Endothelial cell of umbilical vein (primary cell): ENCODE data around the gene SLC25A34. TPM values are rescaled to one million over a fixed set of nuclear protein-coding genes. Genes with fewer than 3 reads are reported as not detected.

ENCODE experiments used
- BruUV-seq: library from RNA; stranded (reverse); fragments of 400-500 nt; replicated peaks from 2 replicates; lab custom pipeline; 2021; lab: Mats Ljungman, UMichigan
- CTCF ChIA-PET: fragments of 300-600, 350-600 bp; sonication (Branson Sonifier 250); formaldehyde crosslinking; loops from one replicate; lab custom pipeline; 2021; ENCODE audit warnings: antibody characterized with exemption, inconsistent platforms; lab: Charles Lee
- POLR2A ChIA-PET: fragments of 300-600, 350-600 bp; sonication (Branson Sonifier 250); formaldehyde crosslinking; loops from one replicate; lab custom pipeline; 2021; ENCODE audit warnings: antibody characterized with exemption, inconsistent platforms; lab: Charles Lee
- DNase-seq: peaks from one replicate; pipeline ENCODE4 v3.0.0-alpha.2; 2011; ENCODE audit warnings: low read depth, low spot score
- FAIRE-seq: peaks from 2 replicates; lab custom pipeline; 2011; peaks lifted over from hg19 to GRCh38; lab: Jason Lieb, UNC
- H2AFZ ChIP-seq: 2 replicates; pipeline ENCODE4 v1.6.0; 2012; ENCODE audit warnings: low read depth, low read length, control low read depth, inconsistent platforms
- H3K27ac ChIP-seq: 2 replicates; pipeline ENCODE4 v1.5.1; 2011; ENCODE audit warnings: low read depth, mild to moderate bottlenecking, control low read depth, low read length, moderate library complexity; ENCODE audit not compliant: insufficient read depth
- H3K27me3 ChIP-seq, 2 experiments: 2 replicates each; pipeline versions ENCODE4 v1.6.0 to v1.6.1; 2011; ENCODE audit warnings: low read length in 2 of 2, mixed read lengths in 1 of 2; ENCODE audit not compliant: control insufficient read depth in 2 of 2, insufficient read depth in 2 of 2
- H3K36me3 ChIP-seq, 2 experiments: 2 replicates in 1 of 2; 3 replicates in 1 of 2; pipeline ENCODE4 v1.5.1; 2011; ENCODE audit warnings: low read length in 2 of 2, mild to moderate bottlenecking in 1 of 2, moderate library complexity in 1 of 2; ENCODE audit not compliant: control insufficient read depth in 2 of 2, insufficient read depth in 2 of 2; ENCODE audit errors: extremely low read depth in 1 of 2
- H3K4me1 ChIP-seq: 3 replicates; pipeline ENCODE4 v1.5.1; 2011; ENCODE audit warnings: mild to moderate bottlenecking, low read length; ENCODE audit not compliant: control insufficient read depth, insufficient read depth; ENCODE audit errors: extremely low read depth
- H3K4me2 ChIP-seq: 2 replicates; pipeline ENCODE4 v1.6.1; 2011; ENCODE audit warnings: low read length, control low read depth, mixed read lengths; ENCODE audit not compliant: insufficient read depth
- H3K4me3 ChIP-seq, 3 experiments: fragments of 200-600 bp in 1 of 3; sonication (generic), shearing (Covaris generic) in 1 of 3; replicated peaks in 1 of 3; 2 replicates each; pipeline ENCODE4 v1.5.1; 2011 to 2016; ENCODE audit warnings: control low read depth in 3 of 3, low read length in 3 of 3, mild to moderate bottlenecking in 2 of 3, inconsistent platforms in 1 of 3, low read depth in 1 of 3, moderate library complexity in 1 of 3; ENCODE audit not compliant: insufficient read depth in 1 of 3
- H3K79me2 ChIP-seq: 2 replicates; pipeline ENCODE4 v1.6.0; 2012; ENCODE audit warnings: low read length, inconsistent platforms; ENCODE audit not compliant: control insufficient read depth, insufficient read depth
- H3K9ac ChIP-seq: replicated peaks from 2 replicates; pipeline ENCODE3; 2011; ENCODE audit warnings: low read length, control low read depth; ENCODE audit not compliant: insufficient read depth; ENCODE audit errors: extremely low read depth
- H3K9me1 ChIP-seq: replicated peaks from 3 replicates; pipeline ENCODE4 v1.6.0; 2011; ENCODE audit warnings: mild to moderate bottlenecking, low read length; ENCODE audit not compliant: control insufficient read depth, insufficient read depth; ENCODE audit errors: extremely low read depth
- H3K9me3 ChIP-seq: replicated peaks from 2 replicates; pipeline ENCODE4 v1.5.1; 2012; ENCODE audit warnings: low read length, inconsistent platforms; ENCODE audit not compliant: control insufficient read depth, insufficient read depth
- H4K20me1 ChIP-seq: replicated peaks from 2 replicates; pipeline ENCODE3; 2011; ENCODE audit warnings: mild to moderate bottlenecking, low read length; ENCODE audit not compliant: control insufficient read depth, insufficient read depth; ENCODE audit errors: extremely low read depth
- EZH2 ChIP-seq: IDR thresholded peaks from 2 replicates; pipeline ENCODE4 v1.6.1; 2012; ENCODE audit warnings: borderline replicate concordance, low read depth, mild to moderate bottlenecking, moderate library complexity, low read length, inconsistent platforms; ENCODE audit not compliant: severe bottlenecking
- FOS ChIP-seq: IDR thresholded peaks from 2 replicates; pipeline ENCODE4 v1.6.1; 2011; ENCODE audit warnings: mild to moderate bottlenecking, low read length, moderate library complexity, borderline replicate concordance; ENCODE audit not compliant: insufficient read depth
- GATA2 ChIP-seq: IDR thresholded peaks from 2 replicates; pipeline ENCODE4 v1.7.0; 2011; ENCODE audit warnings: low read depth, mild to moderate bottlenecking, moderate library complexity, mixed read lengths, low read length; ENCODE audit not compliant: insufficient read length, insufficient read depth
- JUN ChIP-seq: IDR thresholded peaks from 2 replicates; pipeline ENCODE4 v1.6.1; 2011; ENCODE audit warnings: borderline replicate concordance, low read depth; ENCODE audit not compliant: insufficient read length, insufficient read depth
- MYC ChIP-seq: IDR thresholded peaks from one replicate; pipeline ENCODE4 v1.6.1; 2011; ENCODE audit warnings: mild to moderate bottlenecking, low read depth, low read length
- POLR2A ChIP-seq: IDR thresholded peaks from 2 replicates; pipeline ENCODE4 v1.6.1; 2012; ENCODE audit warnings: low read depth, mild to moderate bottlenecking, control low read depth, low read length
- POLR2AphosphoS5 ChIP-seq: IDR thresholded peaks from 2 replicates; pipeline ENCODE4 v1.6.1; 2012; ENCODE audit warnings: low read depth, mild to moderate bottlenecking, control low read depth, low read length, moderate library complexity; ENCODE audit not compliant: insufficient read depth
- dilution Hi-C: fragments of 300-500 bp; cut with MboI; formaldehyde crosslinking; loops from one replicate; pipeline ENCODE4 v1.15.0; 2019; ENCODE audit warnings: low sequenced_read_pairs; ENCODE audit not compliant: extremely low pct_ligation_motif_present
- intact Hi-C: fragments of 100-400 bp; cut with micrococcal nuclease; formaldehyde crosslinking; loops from one replicate; pipeline ENCODE4 v1.10.0; 2022
- polyA plus RNA-seq, 4 experiments: library from polyadenylated mRNA; depleted of rRNA in 3 of 4; stranded (reverse) in 3 of 4; unstranded in 1 of 4; fragments of >200 nt; gene quantifications; 2 replicates each; pipeline versions ENCODE4 v1.2.1 to v1.2.3, GENCODE V29; 2011 to 2012; ENCODE audit warnings: missing spikeins in 1 of 4
- total RNA-seq: library from RNA; stranded (reverse); gene quantifications from 2 replicates; pipeline ENCODE4 v1.2.3, GENCODE V29; 2021
- TF ChIP-seq, protein P1 (sequence below), 2 donors: IDR thresholded peaks; 1 replicate in 1 of 2; 2 replicates in 1 of 2; pipeline ENCODE4 v1.5.1; 2011; ENCODE audit warnings: low read length in 2 of 2, mild to moderate bottlenecking in 2 of 2, moderate library complexity in 2 of 2, control low read depth in 1 of 2, inconsistent platforms in 1 of 2, low read depth in 1 of 2; ENCODE audit not compliant: insufficient read depth in 1 of 2; ENCODE audit errors: extremely low read depth in 1 of 2
- TF ChIP-seq, protein P2 (sequence below): IDR thresholded peaks from 2 replicates; pipeline ENCODE4 v1.6.1; 2011; ENCODE audit not compliant: insufficient read depth, insufficient read length

SLC25A34 gene
- total and polyA plus RNA-seq, 2 donors (not counting 3 experiments of a cell fraction or from before 2014, with no cell fraction given): 0.90 to 1.1 TPM

DNA sequence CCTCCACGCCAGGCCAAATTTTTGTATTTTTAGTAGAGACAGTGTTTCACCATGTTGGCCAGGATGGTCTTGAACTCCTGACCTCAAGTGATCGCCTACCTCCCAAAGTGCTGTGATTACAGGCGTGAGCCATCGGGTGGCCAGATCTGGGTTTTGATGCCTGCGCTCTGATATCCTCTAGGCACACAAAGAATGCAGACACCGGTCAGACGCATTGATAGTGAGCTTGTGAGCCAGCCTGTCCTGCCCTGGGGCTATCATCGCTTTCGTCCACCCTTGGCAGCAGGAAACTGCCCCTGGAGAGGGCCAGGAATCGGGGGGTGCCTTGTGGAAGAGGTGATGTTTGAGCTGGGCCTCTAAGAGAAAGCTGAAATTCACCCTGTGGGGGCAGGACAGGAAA is 26.5 kb downstream of the SLC25A34 start:
- ChIA-PET CTCF (interaction anchor here (1.1 to 4.4 kb wide), 4 partner anchors 12 to 52 kb away, joined by 3 to 31 read pairs (median 4); no protein-coding TSS in a partner anchor), POLR2A (no interaction called here)
- H3K9ac ChIP-seq: peak overlapping the region; percentile 13
- H3K9me1 ChIP-seq: no peaks in the 10 kb centered on the region
- no peak overlapping the region for H3K4me2 ChIP-seq
- no peak for DNase-seq
- no peak overlapping the region for H3K4me3 ChIP-seq
- intact Hi-C loops (loop anchor here (5.0 kb wide), 1 partner anchor 165 kb away; no protein-coding TSS in a partner anchor), dilution Hi-C loops (no loop called here)
- no peaks in the 10 kb centered on the region for H3K9me3 ChIP-seq
- no peaks in the 10 kb centered on the region for H4K20me1 ChIP-seq
- FAIRE-seq: no peak
- peaks cover 86% of the 10 kb centered on the region for H3K79me2 ChIP-seq
- peak overlapping the region; percentile 35 for H3K27ac ChIP-seq
- peaks cover 47% of the 10 kb centered on the region for H3K4me1 ChIP-seq
- TF ChIP-seq, protein P1, sequence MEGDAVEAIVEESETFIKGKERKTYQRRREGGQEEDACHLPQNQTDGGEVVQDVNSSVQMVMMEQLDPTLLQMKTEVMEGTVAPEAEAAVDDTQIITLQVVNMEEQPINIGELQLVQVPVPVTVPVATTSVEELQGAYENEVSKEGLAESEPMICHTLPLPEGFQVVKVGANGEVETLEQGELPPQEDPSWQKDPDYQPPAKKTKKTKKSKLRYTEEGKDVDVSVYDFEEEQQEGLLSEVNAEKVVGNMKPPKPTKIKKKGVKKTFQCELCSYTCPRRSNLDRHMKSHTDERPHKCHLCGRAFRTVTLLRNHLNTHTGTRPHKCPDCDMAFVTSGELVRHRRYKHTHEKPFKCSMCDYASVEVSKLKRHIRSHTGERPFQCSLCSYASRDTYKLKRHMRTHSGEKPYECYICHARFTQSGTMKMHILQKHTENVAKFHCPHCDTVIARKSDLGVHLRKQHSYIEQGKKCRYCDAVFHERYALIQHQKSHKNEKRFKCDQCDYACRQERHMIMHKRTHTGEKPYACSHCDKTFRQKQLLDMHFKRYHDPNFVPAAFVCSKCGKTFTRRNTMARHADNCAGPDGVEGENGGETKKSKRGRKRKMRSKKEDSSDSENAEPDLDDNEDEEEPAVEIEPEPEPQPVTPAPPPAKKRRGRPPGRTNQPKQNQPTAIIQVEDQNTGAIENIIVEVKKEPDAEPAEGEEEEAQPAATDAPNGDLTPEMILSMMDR (IDR thresholded peaks at IDR 0.05; ENCODE audit: extremely low read depth in 1 of 2, insufficient read depth in 1 of 2, low read depth in 1 of 2, low read length in 2 of 2): no peak
- TF ChIP-seq POLR2AphosphoS5 (no peak), POLR2A (no peak), MYC (no peak), GATA2 (no peak), FOS (no peak), JUN (no peak), EZH2 (no peak)
- TF ChIP-seq, protein P2, sequence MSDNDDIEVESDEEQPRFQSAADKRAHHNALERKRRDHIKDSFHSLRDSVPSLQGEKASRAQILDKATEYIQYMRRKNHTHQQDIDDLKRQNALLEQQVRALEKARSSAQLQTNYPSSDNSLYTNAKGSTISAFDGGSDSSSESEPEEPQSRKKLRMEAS: no peak
- no peak overlapping the region for H2AFZ ChIP-seq
- H3K27me3 ChIP-seq: no peaks in the 10 kb centered on the region
- peaks cover 17 to 32% of the 10 kb centered on the region in 2 experiments for H3K36me3 ChIP-seq
- no TSS peak for BruUV-seq
